Progenitor cell of endocrine pancreas (in vitro differentiated cells): ENCODE measurements around the gene ANKS1B. TPM values are rescaled to one million over a fixed set of nuclear protein-coding genes. Genes with fewer than 3 reads are reported as not detected.

ENCODE experiments used
- DNase-seq: peaks from one replicate; pipeline ENCODE4 v3.0.0; 2021; ENCODE audit warnings: low spot score; ENCODE audit not compliant: unreplicated experiment
- H3K27ac Mint-ChIP-seq: 2 replicates; pipeline ENCODE4 v1.8.0; 2021; ENCODE audit warnings: mild to moderate bottlenecking, moderate library complexity, mixed read lengths
- H3K27me3 Mint-ChIP-seq: 2 replicates; pipeline ENCODE4 v1.8.0; 2021; ENCODE audit warnings: mixed read lengths
- H3K36me3 Mint-ChIP-seq: 2 replicates; pipeline ENCODE4 v1.8.0; 2022; ENCODE audit warnings: mixed read lengths; ENCODE audit not compliant: insufficient read depth
- H3K4me1 Mint-ChIP-seq: 2 replicates; pipeline ENCODE4 v1.8.0; 2021; ENCODE audit warnings: low read depth, mixed read lengths
- H3K4me3 Mint-ChIP-seq: 2 replicates; pipeline ENCODE4 v1.8.0; 2021; ENCODE audit warnings: low read depth, mild to moderate bottlenecking, moderate library complexity, mixed read lengths
- H3K9me3 Mint-ChIP-seq: 2 replicates; pipeline ENCODE4 v1.8.0; 2021; ENCODE audit warnings: low read depth, mixed read lengths
- total RNA-seq: library from RNA; stranded (reverse); gene quantifications from 2 replicates; pipeline ENCODE4 v1.2.1, GENCODE V29; 2021
- TF ChIP-seq, protein P1 (sequence below): fragments of 200-600 bp; sonication (generic); IDR thresholded peaks from one replicate; pipeline ENCODE4 v1.5.0; 2021; ENCODE audit warnings: antibody characterized with exemption, mild to moderate bottlenecking; ENCODE audit not compliant: unreplicated experiment

The ANKS1B gene
- total RNA-seq, 1 donor from 2014 or later = 10.1 TPM

DNA sequence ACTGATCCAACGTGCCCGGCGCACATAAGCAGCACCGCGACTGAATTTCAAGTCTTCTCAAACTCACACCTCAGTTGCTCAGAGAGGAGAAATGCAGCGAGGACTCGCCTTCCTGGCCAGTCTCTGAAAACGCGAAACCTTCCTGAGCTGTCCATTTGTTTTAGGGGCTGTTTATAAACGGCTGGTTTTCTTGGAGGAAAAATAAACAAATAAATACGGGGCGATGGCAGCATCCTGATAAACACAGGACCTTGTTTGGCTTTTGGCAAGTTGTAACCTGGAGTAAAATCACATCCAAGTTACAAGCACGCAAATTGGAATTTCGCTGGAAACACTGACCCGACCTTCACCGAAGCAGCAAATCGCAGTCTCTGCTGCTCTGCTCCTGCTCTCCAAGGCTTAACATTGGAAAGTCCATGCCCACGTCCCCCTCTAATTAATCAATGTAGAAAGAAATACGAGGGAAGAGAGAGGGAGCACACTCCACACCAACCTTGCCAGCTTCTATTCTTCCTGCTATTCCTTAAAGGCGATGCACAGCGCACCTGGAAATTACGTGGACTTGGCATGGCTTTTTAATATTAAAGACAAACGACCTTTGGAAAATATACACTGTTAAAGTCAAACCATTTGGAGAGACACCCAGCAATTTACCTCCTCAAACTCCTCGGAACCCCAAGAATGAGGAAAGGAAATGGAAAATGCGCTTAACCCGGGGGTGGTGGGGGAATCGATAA lies 1090.9 kb downstream of the ANKS1B start:
- Mint-ChIP-seq H3K36me3 (no peaks in the 10 kb centered on the region), H3K9me3 (no peaks in the 10 kb centered on the region), H3K4me1 (peaks cover 10% of the 10 kb centered on the region), H3K27me3 (peaks cover 58% of the 10 kb centered on the region), H3K27ac (no peak overlapping the region), H3K4me3 (peak overlapping the region; percentile 71)
- DNase-seq = no peak
- TF ChIP-seq, protein P1, sequence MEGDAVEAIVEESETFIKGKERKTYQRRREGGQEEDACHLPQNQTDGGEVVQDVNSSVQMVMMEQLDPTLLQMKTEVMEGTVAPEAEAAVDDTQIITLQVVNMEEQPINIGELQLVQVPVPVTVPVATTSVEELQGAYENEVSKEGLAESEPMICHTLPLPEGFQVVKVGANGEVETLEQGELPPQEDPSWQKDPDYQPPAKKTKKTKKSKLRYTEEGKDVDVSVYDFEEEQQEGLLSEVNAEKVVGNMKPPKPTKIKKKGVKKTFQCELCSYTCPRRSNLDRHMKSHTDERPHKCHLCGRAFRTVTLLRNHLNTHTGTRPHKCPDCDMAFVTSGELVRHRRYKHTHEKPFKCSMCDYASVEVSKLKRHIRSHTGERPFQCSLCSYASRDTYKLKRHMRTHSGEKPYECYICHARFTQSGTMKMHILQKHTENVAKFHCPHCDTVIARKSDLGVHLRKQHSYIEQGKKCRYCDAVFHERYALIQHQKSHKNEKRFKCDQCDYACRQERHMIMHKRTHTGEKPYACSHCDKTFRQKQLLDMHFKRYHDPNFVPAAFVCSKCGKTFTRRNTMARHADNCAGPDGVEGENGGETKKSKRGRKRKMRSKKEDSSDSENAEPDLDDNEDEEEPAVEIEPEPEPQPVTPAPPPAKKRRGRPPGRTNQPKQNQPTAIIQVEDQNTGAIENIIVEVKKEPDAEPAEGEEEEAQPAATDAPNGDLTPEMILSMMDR = no peak

DNA sequence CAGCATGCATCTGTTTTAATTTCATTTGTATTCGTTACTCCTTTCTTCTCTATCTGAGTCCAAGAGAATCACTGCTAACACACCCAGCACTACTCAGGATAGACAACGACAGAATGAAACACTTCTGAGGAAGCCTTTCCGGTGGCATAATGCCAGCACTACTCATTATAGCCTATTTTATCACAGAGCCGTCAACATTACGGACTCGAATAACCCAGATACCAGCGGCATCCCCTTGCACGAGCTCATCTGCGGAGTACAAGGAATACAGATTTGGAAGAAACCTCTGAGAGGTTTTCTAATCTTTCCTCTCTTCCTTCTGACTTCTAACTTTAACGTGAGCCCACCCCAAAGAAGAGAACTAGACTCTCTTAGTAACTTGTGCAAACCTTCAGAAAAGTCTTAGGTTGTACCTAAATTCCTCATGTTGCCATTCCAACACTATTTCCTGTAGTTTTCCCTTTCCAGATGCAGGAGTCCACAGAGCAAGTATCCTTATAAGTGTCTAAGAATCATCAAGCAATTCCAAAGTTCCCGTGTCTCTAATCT lies 1091.5 kb downstream of the ANKS1B start:
- DNase-seq = no peak
- TF ChIP-seq, protein P1 = no peak
- Mint-ChIP-seq H3K4me1 (peaks cover 10% of the 10 kb centered on the region), H3K4me3 (peak overlapping the region; percentile 71), H3K27ac (no peak overlapping the region), H3K27me3 (peaks cover 61% of the 10 kb centered on the region), H3K9me3 (no peaks in the 10 kb centered on the region), H3K36me3 (no peaks in the 10 kb centered on the region)

DNA sequence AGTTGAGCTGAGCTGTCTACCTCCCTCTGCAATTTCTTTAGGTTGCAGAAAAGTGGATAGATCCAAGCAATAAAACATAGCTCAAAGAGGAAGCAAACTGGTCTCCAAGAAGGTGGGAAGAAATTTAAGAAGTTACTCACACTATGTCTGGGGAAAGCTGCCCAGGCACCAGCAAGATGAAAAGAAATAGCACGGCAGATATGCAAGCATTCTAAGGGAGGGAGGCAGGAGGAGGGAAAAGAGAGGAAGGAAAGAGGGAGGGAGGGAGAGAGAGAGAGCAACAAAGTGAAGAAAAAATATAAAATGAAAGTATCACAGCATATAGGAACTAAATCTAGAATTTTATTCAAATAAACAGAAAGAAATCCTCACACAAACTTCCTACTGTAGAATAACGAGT lies 1099.0 kb downstream of the ANKS1B start:
- Mint-ChIP-seq H3K9me3 (no peaks in the 10 kb centered on the region), H3K4me3 (no peak overlapping the region), H3K27me3 (peaks cover 13% of the 10 kb centered on the region), H3K27ac (no peak overlapping the region), H3K4me1 (no peaks in the 10 kb centered on the region), H3K36me3 (no peaks in the 10 kb centered on the region)
- TF ChIP-seq, protein P1 = no peak
- no peak for DNase-seq

DNA sequence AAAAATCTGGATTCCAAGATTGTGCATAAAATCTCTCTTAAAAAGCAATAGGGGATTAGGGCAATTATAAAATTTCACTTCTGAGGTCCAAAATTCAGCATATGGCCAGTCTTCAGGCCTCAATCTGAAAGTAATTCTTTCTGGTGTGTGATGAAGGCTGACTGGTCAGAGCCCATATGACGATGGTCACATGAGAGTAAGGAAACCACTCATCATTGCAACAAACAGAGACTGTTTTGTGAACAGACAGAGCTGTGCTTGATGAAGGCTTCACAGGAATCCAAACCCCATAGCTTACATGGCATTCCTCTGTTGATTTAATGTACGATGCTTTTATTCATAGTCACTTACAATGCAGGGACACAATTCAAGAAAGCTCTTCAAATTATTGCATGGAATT lies 1101.5 kb downstream of the ANKS1B start:
- no peaks in the 10 kb centered on the region for H3K36me3 Mint-ChIP-seq
- no peak overlapping the region for H3K4me3 Mint-ChIP-seq
- no peak for DNase-seq
- H3K27ac Mint-ChIP-seq = no peak overlapping the region
- TF ChIP-seq, protein P1 = no peak
- H3K27me3 Mint-ChIP-seq = peaks cover 3% of the 10 kb centered on the region
- no peaks in the 10 kb centered on the region for H3K9me3 Mint-ChIP-seq
- no peaks in the 10 kb centered on the region for H3K4me1 Mint-ChIP-seq

DNA sequence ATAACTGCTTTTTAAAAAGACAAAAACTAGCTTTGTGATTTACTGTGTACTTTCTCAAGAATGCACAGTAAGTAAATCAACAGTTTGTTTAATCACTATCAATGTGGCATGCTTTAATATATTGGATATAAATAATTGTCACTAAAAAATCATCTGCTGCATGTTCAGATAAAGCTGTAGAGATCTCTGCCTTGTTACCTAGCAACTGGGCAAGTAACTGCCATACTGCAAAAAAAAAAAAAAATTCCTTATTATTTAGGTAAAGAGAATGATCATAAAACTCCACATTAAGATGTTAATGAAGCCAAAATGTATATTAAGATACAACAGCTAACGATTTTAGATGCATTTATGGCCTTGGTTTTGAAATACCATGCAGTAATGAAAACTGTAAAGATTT lies 1102.2 kb downstream of the ANKS1B start:
- H3K4me1 Mint-ChIP-seq = no peaks in the 10 kb centered on the region
- peaks cover 3% of the 10 kb centered on the region for H3K27me3 Mint-ChIP-seq
- TF ChIP-seq, protein P1 = no peak
- H3K4me3 Mint-ChIP-seq = no peak overlapping the region
- no peak overlapping the region for H3K27ac Mint-ChIP-seq
- H3K9me3 Mint-ChIP-seq = no peaks in the 10 kb centered on the region
- H3K36me3 Mint-ChIP-seq = no peaks in the 10 kb centered on the region
- no peak for DNase-seq
